Hematopoietic multipotent progenitor cell treated with erythropoietin and hydrocortisone succinate and interleukin-3 and kit ligand, for 4 days (in vitro differentiated cells): ENCODE measurements around the gene RAB42.
A peak's percentile ranks its signal among the peaks of the same experiment; 100 is the strongest.
"Not testable (repeated sequence)": the region's sequence is repeated elsewhere in the genome, so short reads cannot be mapped to it uniquely, and the experiment has no call there.

Experiments used
- DNase-seq: peaks from one replicate; pipeline ENCODE4 v3.0.0-alpha.2; 2015

RAB42 gene

GRCh38 chr1:28586585-28587391, 5.3 kb upstream of the RAB42 start:
- not testable (repeated sequence) for DNase-seq

GRCh38 chr1:28592321-28593071, 431 bp downstream of the RAB42 start:
- DNase-seq = no peak

- not testable (repeated sequence) for DNase-seq
Measured at GRCh38 chr1:28593988-28594356, 1.9 kb downstream of the RAB42 start.

- not testable (repeated sequence) for DNase-seq
Measured at GRCh38 chr1:28594686-28595411, 2.8 kb downstream of the RAB42 start.

- DNase-seq = no peak
Measured at GRCh38 chr1:28595412-28596191, 3.5 kb downstream of the RAB42 start.

- not testable (repeated sequence) for DNase-seq
Measured at GRCh38 chr1:28596276-28596675, 4.2 kb downstream of the RAB42 start.

- DNase-seq = no peak
Measured at GRCh38 chr1:28601696-28602095, 9.6 kb downstream of the RAB42 start.

- peak; percentile 83 for DNase-seq
Measured at GRCh38 chr1:28602536-28603439, 10.7 kb downstream of the RAB42 start.

GRCh38 chr1:28604411-28604810, 12.3 kb downstream of the RAB42 start:
- DNase-seq = no peak

- DNase-seq = no peak
Measured at GRCh38 chr1:28604962-28605361, 12.9 kb downstream of the RAB42 start.

GRCh38 chr1:28606771-28607170, 14.7 kb downstream of the RAB42 start:
- DNase-seq = no peak

- no peak for DNase-seq
Measured at GRCh38 chr1:28613175-28613574, 21.1 kb downstream of the RAB42 start.

GRCh38 chr1:28631713-28632112, 39.6 kb downstream of the RAB42 start:
- DNase-seq = no peak

- DNase-seq = no peak
Measured at GRCh38 chr1:28632560-28632959, 40.5 kb downstream of the RAB42 start.

GRCh38 chr1:28640766-28641165, 48.7 kb downstream of the RAB42 start:
- peak; percentile 79 for DNase-seq

- peak; percentile 28 for DNase-seq
Measured at GRCh38 chr1:28642056-28642846, 50.2 kb downstream of the RAB42 start.

- peak; percentile 98 for DNase-seq
Measured at GRCh38 chr1:28642847-28643635, 51.0 kb downstream of the RAB42 start, which contains the start of gene TAF12. Gene TAF12, minus strand, starts transcription at chr1:28643067. Its CDS starts 20,986 bp downstream, at chr1:28622081.

- no peak for DNase-seq
Measured at GRCh38 chr1:28644494-28644893, 52.4 kb downstream of the RAB42 start.
